Measurements from ENCODE around the gene PON2. TPM values are rescaled to one million over a fixed set of nuclear protein-coding genes. Genes with fewer than 3 reads are reported as not detected.
A peak's percentile ranks its signal among the peaks of the same experiment; 100 is the strongest.
"Not testable (repeated sequence)": the region's sequence is repeated elsewhere in the genome, so short reads cannot be mapped to it uniquely, and the experiment has no call there.

The PON2 gene
- total and polyA plus RNA-seq, 2 of the 13 experiments (the other 11 are each of a cell fraction or from before 2014, with no cell fraction given), result 202 to 217 TPM

DNA sequence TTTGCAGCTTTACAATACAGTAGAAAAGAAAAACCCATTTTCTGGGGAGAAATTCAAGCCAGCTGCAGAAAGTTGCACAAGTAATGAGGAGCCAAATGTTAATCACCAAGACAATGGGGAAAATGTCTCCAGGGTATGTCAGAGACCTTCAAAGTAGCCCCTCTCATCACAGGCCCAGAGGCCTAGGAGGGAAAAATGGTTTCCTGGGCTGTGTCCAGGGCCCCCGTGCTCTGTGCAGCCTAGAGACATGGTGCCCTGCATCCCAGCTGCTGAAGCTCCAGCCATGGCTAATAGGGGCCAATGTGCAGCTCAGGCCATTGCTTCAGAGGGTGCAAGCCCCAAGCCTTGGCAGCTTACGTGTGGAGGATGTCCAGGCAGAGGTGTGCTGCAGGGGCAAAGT lies 25.8 kb upstream of the PON2 start:
- 0 out of 2 replicates have a peak overlapping the region, but pooled peaks have one; percentile 55 for H3K4me2 ChIP-seq (ENCODE audit: low read depth, low read length)
- H3K36me3 ChIP-seq (replicated peaks in 1 of 2; ENCODE audit: control insufficient read depth in 1 of 2, insufficient read depth in 2 of 2, low read length in 2 of 2); ATAC-seq; H3K4me3 ChIP-seq (replicated peaks in 1 of 3; ENCODE audit: insufficient read depth in 1 of 3, low read depth in 2 of 3, low read length in 3 of 3); CTCF ChIA-PET (ENCODE audit: low intra/inter-chr PET ratio, low total read pairs); H2AFZ ChIP-seq (ENCODE audit: low read length); H3K4me1 ChIP-seq (ENCODE audit: insufficient read depth, low read length); H3K9ac ChIP-seq (ENCODE audit: insufficient read depth, low read depth, low read length); H3K79me2 ChIP-seq (ENCODE audit: insufficient read depth, low read length); FAIRE-seq; H4K20me1 ChIP-seq (ENCODE audit: insufficient read depth, low read length); H3K27ac ChIP-seq (ENCODE audit: extremely low read length, insufficient read depth, low read length); H3K27me3 ChIP-seq (ENCODE audit: control insufficient read depth in 1 of 2, insufficient read depth in 2 of 2, low read length in 2 of 2); intact Hi-C loops (cut with micrococcal nuclease; ENCODE audit: unreplicated experiment); DNase-seq (ENCODE audit: low spot score); BruUV-seq (replicated peaks); in situ Hi-C loops (cut with HindIII; ENCODE audit: extremely low pct_ligation_motif_present, low pct_unique_long_range_greater_than_20kb): not testable (repeated sequence)
- WGBS (ENCODE audit: low lambda C conversion rate), result 57% methylated on average over 1 of the region's 2 CpGs
- H3K9me3 ChIP-seq (ENCODE audit: low read length), result peaks cover 23% of the 10 kb centered on the region
- POLR2A ChIA-PET, result interaction anchor here (1.3 kb wide), 1 partner anchor 20 kb away, joined by 3 read pairs; no protein-coding TSS in a partner anchor

DNA sequence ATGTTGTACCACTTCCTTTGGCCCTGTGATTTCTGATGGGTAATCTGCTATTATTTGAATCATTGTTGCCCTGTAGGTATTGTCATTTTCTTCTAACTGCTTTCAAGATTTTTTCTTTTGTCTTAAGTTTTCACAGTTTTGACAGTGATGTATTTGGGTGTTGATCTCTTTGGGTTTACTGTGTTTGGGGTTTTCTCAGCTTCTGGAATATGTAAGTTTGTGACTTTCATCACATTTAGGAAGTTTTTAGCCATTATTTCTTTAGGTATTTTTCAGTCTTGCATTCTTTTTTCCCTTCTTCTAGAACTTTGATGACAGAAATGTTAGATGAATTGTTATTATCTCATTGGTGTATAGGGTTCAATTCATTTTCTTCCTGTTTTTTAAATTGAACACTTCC lies 23.1 kb upstream of the PON2 start:
- ChIA-PET CTCF (ENCODE audit: low intra/inter-chr PET ratio, low total read pairs) (no interaction called here), POLR2A (no interaction called here)
- FAIRE-seq, result peak; percentile 21

More for the DNA sequence above, 23.1 kb upstream of the PON2 start:
- no peak overlapping the region for H3K27ac ChIP-seq (ENCODE audit: extremely low read length, insufficient read depth, low read length)
- no peak overlapping the region for H2AFZ ChIP-seq (ENCODE audit: low read length)
- in situ Hi-C loops (cut with HindIII; ENCODE audit: extremely low pct_ligation_motif_present, low pct_unique_long_range_greater_than_20kb), result no loop called here
- peaks cover 10% of the 10 kb centered on the region for H3K4me1 ChIP-seq (ENCODE audit: insufficient read depth, low read length)
- no peak overlapping the region for H3K4me3 ChIP-seq (replicated peaks in 1 of 3; ENCODE audit: insufficient read depth in 1 of 3, low read depth in 2 of 3, low read length in 3 of 3)
- no TSS peak for BruUV-seq (replicated peaks)
- ATAC-seq, result no peak
- H3K27me3 ChIP-seq (ENCODE audit: control insufficient read depth in 1 of 2, insufficient read depth in 2 of 2, low read length in 2 of 2), result no peaks in the 10 kb centered on the region
- no peak overlapping the region for H3K4me2 ChIP-seq (ENCODE audit: low read depth, low read length)
- no peaks in the 10 kb centered on the region for H3K79me2 ChIP-seq (ENCODE audit: insufficient read depth, low read length)
- intact Hi-C loops (cut with micrococcal nuclease; ENCODE audit: unreplicated experiment), result no loop called here
- no peak for TF ChIP-seq ZNF709 (CRISPR knock-in tag; IDR thresholded peaks at IDR 0.05)
- TF ChIP-seq, protein P1, sequence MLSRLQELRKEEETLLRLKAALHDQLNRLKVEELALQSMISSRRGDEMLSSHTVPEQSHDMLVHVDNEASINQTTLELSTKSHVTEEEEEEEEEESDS (CRISPR knock-in tag; IDR thresholded peaks at IDR 0.05; ENCODE audit: borderline replicate concordance), result no peak
- TF ChIP-seq, protein P2, sequence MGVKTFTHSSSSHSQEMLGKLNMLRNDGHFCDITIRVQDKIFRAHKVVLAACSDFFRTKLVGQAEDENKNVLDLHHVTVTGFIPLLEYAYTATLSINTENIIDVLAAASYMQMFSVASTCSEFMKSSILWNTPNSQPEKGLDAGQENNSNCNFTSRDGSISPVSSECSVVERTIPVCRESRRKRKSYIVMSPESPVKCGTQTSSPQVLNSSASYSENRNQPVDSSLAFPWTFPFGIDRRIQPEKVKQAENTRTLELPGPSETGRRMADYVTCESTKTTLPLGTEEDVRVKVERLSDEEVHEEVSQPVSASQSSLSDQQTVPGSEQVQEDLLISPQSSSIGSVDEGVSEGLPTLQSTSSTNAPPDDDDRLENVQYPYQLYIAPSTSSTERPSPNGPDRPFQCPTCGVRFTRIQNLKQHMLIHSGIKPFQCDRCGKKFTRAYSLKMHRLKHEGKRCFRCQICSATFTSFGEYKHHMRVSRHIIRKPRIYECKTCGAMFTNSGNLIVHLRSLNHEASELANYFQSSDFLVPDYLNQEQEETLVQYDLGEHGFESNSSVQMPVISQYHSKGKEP (CRISPR knock-in tag; IDR thresholded peaks at IDR 0.05), result no peak
- no peak for TF ChIP-seq ARNTL (CRISPR knock-in tag; IDR thresholded peaks at IDR 0.05)
- no peak for TF ChIP-seq RORA (CRISPR knock-in tag; IDR thresholded peaks at IDR 0.05)
- no peak for TF ChIP-seq MED8 (CRISPR knock-in tag; IDR thresholded peaks at IDR 0.05; ENCODE audit: insufficient replicate concordance)
- no peak for TF ChIP-seq KAT8 (CRISPR knock-in tag; IDR thresholded peaks at IDR 0.05)
- TF ChIP-seq ZNF670 (CRISPR knock-in tag; IDR thresholded peaks at IDR 0.05; ENCODE audit: borderline replicate concordance), result no peak
- no peaks in the 10 kb centered on the region for H3K36me3 ChIP-seq (replicated peaks in 1 of 2; ENCODE audit: control insufficient read depth in 1 of 2, insufficient read depth in 2 of 2, low read length in 2 of 2)
- no peaks in the 10 kb centered on the region for H4K20me1 ChIP-seq (ENCODE audit: insufficient read depth, low read length)
- H3K9me3 ChIP-seq (ENCODE audit: low read length), result peaks cover 23% of the 10 kb centered on the region
- no peak overlapping the region for H3K9ac ChIP-seq (ENCODE audit: insufficient read depth, low read depth, low read length)
- DNase-seq (ENCODE audit: low spot score), result no peak

Measured in HepG2 (cell line).